Natural killer cell (primary cell): ENCODE data around the gene P3R3URF. TPM values are rescaled to one million over a fixed set of nuclear protein-coding genes. Genes with fewer than 3 reads are reported as not detected.

Experiments
- ATAC-seq, 3 donors: fragments of 150-1000 bp in 2 of 3; fragments of 200-7000 bp in 1 of 3; cut with Tn5 transposase; 1 replicate in 1 of 3; 2 replicates in 2 of 3; pipeline ENCODE4 v1.10.0; 2021; ENCODE audit warnings: mild to moderate bottlenecking in 2 of 3, moderate library complexity in 2 of 3
- DNase-seq, 2 donors: peaks; one replicate each; pipeline versions ENCODE4 v3.0.0 to v3.0.0-alpha.2; 2013 to 2021; ENCODE audit warnings: mixed read lengths in 1 of 2
- H3K27ac ChIP-seq: one replicate; pipeline ENCODE4 v1.5.1; 2013; ENCODE audit warnings: mild to moderate bottlenecking, low read length
- H3K27me3 ChIP-seq: one replicate; pipeline ENCODE4 v1.6.1; 2013; ENCODE audit warnings: low read length; ENCODE audit not compliant: control insufficient read depth, insufficient read depth
- H3K36me3 ChIP-seq: one replicate; pipeline ENCODE4 v1.6.1; 2013; ENCODE audit warnings: low read length; ENCODE audit not compliant: control insufficient read depth, insufficient read depth
- H3K4me1 ChIP-seq: one replicate; pipeline ENCODE4 v1.6.1; 2013; ENCODE audit warnings: low read length; ENCODE audit not compliant: control insufficient read depth, insufficient read depth
- H3K4me3 ChIP-seq: one replicate; pipeline ENCODE4 v1.5.1; 2013; ENCODE audit warnings: low read length
- H3K9me3 ChIP-seq: one replicate; pipeline ENCODE4 v1.6.1; 2013; ENCODE audit warnings: low read length; ENCODE audit not compliant: control insufficient read depth, insufficient read depth
- H3K27ac Mint-ChIP-seq, 2 donors: one replicate each; pipeline ENCODE4 v1.8.0; 2022; ENCODE audit warnings: mild to moderate bottlenecking in 2 of 2, mixed read lengths in 2 of 2, moderate library complexity in 1 of 2
- H3K27me3 Mint-ChIP-seq, 2 donors: one replicate each; pipeline ENCODE4 v1.8.0; 2022; ENCODE audit warnings: low read depth in 2 of 2, mixed read lengths in 2 of 2
- H3K36me3 Mint-ChIP-seq: one replicate; pipeline ENCODE4 v1.8.0; 2022; ENCODE audit warnings: mixed read lengths
- H3K4me1 Mint-ChIP-seq, 2 donors: one replicate each; pipeline ENCODE4 v1.8.0; 2022; ENCODE audit warnings: mixed read lengths in 2 of 2
- H3K4me3 Mint-ChIP-seq: one replicate; pipeline ENCODE4 v1.8.0; 2022; ENCODE audit warnings: mild to moderate bottlenecking, moderate library complexity, mixed read lengths
- H3K9me3 Mint-ChIP-seq, 2 donors: one replicate each; pipeline ENCODE4 v1.8.0; 2022; ENCODE audit warnings: mixed read lengths in 2 of 2
- WGBS: methylation state at CpG from one replicate; pipeline ENCODE4 v1.1.7; 2013; ENCODE audit warnings: missing lambda C conversion rate; ENCODE audit not compliant: insufficient coverage; 5-methylcytosine and 5-hydroxymethylcytosine counted together
- intact Hi-C: fragments of 100-400 bp; cut with micrococcal nuclease; formaldehyde crosslinking; loops from one replicate; pipeline ENCODE4 v1.14.2; 2022
- total RNA-seq, 4 donors: library from RNA; stranded (reverse); fragments of 120-200 nt in 1 of 4; gene quantifications; one replicate each; pipeline versions ENCODE4 v1.2.3 to v1.2.4, GENCODE V29; 2013 to 2022
- TF ChIP-seq, protein P1 (sequence below): fragments of 200-600 bp; IDR thresholded peaks from one replicate; pipeline ENCODE4 v1.8.0; 2022; ENCODE audit warnings: antibody characterized with exemption

The P3R3URF gene
- total RNA-seq, 3 donors from 2014 or later (not counting 1 experiment from before 2014, with no cell fraction given) = not detected

DNA sequence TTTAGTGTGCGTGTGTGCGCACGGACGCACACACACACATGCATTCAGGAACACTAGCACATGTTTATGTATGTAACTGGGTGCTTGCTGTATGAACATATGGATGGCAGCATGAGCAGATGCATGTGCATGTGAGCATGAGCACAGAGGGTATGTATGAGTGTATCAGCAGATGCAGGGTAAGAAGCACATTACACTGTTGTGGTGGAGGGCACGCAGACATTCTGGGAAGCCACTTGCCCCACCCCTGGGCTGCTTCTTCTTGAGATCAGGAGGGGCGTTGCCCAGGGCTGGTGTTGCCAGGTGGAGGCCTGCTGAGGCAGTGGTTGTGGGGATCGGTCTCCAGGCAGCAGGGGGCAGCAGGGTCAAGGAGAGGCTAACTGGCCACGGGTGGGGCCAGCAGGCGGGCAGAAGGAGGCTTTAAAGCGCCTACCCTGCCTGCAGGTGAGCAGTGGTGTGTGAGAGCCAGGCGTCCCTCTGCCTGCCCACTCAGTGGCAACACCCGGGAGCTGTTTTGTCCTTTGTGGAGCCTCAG lies 3.9 kb upstream of the P3R3URF start:
- WGBS = 65% methylated on average over 9 of the region's 12 CpGs
- intact Hi-C loops = no loop called here
- Histone ChIP-seq H3K27ac (no peak overlapping the region), H3K4me1 (peaks cover 21% of the 10 kb centered on the region), H3K9me3 (no peaks in the 10 kb centered on the region), H3K27me3 (no peaks in the 10 kb centered on the region), H3K36me3 (no peaks in the 10 kb centered on the region), H3K4me3 (no peak overlapping the region)
- Mint-ChIP-seq H3K27me3 (no peaks in the 10 kb centered on the region), H3K4me3 (no peak overlapping the region), H3K9me3 (no peaks in the 10 kb centered on the region), H3K4me1 (peaks cover 15 to 16% of the 10 kb centered on the region in 2 donors), H3K36me3 (no peaks in the 10 kb centered on the region), H3K27ac (no peak overlapping the region)
- TF ChIP-seq, protein P1, sequence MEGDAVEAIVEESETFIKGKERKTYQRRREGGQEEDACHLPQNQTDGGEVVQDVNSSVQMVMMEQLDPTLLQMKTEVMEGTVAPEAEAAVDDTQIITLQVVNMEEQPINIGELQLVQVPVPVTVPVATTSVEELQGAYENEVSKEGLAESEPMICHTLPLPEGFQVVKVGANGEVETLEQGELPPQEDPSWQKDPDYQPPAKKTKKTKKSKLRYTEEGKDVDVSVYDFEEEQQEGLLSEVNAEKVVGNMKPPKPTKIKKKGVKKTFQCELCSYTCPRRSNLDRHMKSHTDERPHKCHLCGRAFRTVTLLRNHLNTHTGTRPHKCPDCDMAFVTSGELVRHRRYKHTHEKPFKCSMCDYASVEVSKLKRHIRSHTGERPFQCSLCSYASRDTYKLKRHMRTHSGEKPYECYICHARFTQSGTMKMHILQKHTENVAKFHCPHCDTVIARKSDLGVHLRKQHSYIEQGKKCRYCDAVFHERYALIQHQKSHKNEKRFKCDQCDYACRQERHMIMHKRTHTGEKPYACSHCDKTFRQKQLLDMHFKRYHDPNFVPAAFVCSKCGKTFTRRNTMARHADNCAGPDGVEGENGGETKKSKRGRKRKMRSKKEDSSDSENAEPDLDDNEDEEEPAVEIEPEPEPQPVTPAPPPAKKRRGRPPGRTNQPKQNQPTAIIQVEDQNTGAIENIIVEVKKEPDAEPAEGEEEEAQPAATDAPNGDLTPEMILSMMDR = no peak
- no peak for DNase-seq
- ATAC-seq = no peak

DNA sequence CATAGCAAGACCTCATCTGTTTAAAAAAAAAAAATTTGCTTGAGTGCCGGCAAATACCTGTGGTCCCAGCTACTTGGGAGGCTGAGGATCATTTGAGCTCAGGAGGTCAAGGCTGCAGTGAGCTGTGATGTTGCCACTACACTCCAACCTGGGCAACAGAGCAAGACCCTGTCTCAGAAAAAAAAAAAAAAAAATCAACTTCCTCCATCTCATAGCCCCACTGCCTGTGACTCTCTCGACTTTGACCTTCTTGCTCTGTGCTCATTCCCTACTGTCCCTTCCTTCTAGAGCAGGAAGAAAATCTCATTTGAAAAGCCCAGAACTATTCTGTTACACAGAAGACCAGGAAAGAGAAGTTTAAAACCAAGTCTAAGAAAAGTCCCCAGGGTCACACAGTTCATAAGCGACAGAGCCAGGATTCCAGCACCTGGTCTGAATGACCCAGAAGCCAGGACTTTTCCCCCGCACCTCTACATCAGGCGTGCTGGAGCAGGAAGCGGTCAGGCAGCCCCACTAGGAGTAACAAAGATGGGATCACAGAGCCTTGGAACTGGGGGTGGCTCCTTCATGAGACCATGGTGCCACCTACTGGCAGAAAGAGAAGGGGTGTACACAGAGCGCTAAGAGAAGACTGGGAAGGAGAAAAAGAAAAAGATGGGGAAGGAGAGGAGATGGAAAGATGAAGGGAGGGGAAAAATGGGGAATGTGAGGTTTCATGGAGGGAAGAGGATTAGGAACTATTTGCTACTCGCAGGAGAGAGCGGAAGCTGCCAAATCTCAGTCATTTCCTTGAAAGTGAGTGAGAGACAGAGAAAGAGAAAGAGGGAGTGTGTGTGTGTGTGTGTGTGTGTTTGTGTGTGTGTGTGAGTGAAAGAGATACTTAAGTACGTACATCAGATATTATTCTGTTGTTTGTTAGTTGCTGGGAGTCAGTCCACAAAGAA lies 3.1 kb upstream of the P3R3URF start:
- H3K4me3 Mint-ChIP-seq = no peak overlapping the region
- 16% methylated on average over 10 of the region's 10 CpGs for WGBS
- intact Hi-C loops = loop anchor here (1.0 to 2.0 kb wide), 2 partner anchors 43 to 142 kb away; no protein-coding TSS in a partner anchor

DNA sequence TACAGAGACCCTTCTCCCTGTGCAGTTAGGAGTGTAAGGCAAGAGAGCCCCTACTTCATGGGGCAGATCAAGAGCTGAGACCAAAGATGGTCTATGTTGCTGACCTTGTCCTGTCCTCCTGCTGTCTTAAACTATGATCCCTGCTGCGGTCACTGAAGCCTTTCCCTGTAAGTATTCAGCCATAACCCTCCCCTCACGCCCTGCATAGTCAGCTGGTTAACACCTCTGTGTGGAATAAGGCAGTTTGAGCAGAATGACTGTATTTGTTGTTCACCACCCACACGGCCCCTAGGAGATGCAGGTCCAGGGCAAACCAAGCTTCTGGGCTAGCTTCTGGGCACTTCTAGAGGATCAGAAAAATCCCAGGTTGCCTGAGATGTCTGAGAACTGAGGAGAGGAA lies 1.0 kb downstream of the P3R3URF start:
- TF ChIP-seq, protein P1 = no peak
- H3K4me3 Mint-ChIP-seq = no peak overlapping the region
- Histone ChIP-seq H3K9me3 (no peaks in the 10 kb centered on the region), H3K4me3 (no peak overlapping the region), H3K36me3 (no peaks in the 10 kb centered on the region), H3K4me1 (peaks cover 3% of the 10 kb centered on the region), H3K27me3 (no peaks in the 10 kb centered on the region), H3K27ac (no peak overlapping the region)
- no peak overlapping the region for H3K27ac Mint-ChIP-seq
- no peaks in the 10 kb centered on the region for H3K36me3 Mint-ChIP-seq
- no peaks in the 10 kb centered on the region for H3K4me1 Mint-ChIP-seq
- no peaks in the 10 kb centered on the region for H3K9me3 Mint-ChIP-seq
- ATAC-seq (no peak), DNase-seq (no peak)
- intact Hi-C loops = no loop called here
- peaks cover 0 to 2% of the 10 kb centered on the region in 2 donors for H3K27me3 Mint-ChIP-seq
- WGBS = 60% methylated on average over 3 of the region's 3 CpGs

More for the DNA sequence above, 3.1 kb upstream of the P3R3URF start:
- no peaks in the 10 kb centered on the region for H3K36me3 Mint-ChIP-seq
- H3K27me3 Mint-ChIP-seq = no peaks in the 10 kb centered on the region
- TF ChIP-seq, protein P1 = peak; percentile 90
- no peaks in the 10 kb centered on the region for H3K9me3 ChIP-seq
- no peak overlapping the region for H3K27ac ChIP-seq
- H3K9me3 Mint-ChIP-seq = no peaks in the 10 kb centered on the region
- H3K27me3 ChIP-seq = no peaks in the 10 kb centered on the region
- DNase-seq = peak; percentile 56 to 85
- H3K36me3 ChIP-seq = no peaks in the 10 kb centered on the region
- H3K4me1 ChIP-seq = peaks cover 14% of the 10 kb centered on the region
- H3K27ac Mint-ChIP-seq = no peak overlapping the region
- peaks cover 8% of the 10 kb centered on the region in 2 donors for H3K4me1 Mint-ChIP-seq
- peak; percentile 68 to 72 (median 68) for ATAC-seq
- no peak overlapping the region for H3K4me3 ChIP-seq
